ENCODE measurements around the gene C12orf57. TPM values are rescaled to one million over a fixed set of nuclear protein-coding genes. Genes with fewer than 3 reads are reported as not detected.
A peak's percentile ranks its signal among the peaks of the same experiment; 100 is the strongest.

C12orf57 gene
- total RNA-seq, 1 experiment from 2014 or later, result 111 TPM

DNA sequence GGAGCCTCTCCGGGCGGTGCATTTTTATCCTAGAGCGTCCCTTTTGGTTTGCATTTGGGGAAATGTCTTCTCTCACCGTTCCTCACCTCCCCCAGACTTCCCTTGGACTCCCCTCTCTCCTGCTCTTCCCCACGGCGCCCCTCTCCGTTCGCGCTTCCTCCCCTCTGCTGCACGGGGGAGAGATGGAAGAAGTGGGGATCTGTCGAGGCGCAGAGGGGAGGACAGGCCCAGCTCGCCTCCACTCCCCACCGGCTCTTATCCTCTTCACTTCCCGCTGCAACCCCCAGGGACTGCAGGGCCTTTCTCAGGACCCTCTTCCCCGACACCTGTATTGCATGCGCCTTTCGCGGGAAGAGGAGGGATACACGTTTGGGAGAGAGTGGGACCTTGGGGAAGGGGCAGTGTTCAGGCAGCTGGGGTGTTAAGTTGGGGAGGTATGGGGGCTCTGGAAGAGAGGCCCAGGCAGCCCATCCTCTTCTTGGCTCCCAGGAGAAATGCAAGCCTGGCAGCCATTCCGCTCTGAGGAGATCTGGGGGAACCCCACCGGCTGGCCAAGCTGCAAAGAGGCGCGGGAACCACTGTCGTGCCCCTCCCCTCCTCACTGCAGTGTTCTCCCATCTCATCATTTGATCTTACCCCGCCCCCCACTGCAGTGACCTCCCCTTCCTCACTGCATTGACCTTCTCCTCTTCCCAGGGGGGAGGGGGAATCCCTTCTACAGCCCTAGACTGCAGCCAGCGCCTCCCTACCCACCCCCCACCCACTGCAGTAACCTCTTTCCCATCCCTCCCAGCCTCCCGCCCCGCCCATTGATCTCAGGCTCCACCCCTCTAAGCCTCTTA, 28.7 kb upstream of the C12orf57 start:
- Histone ChIP-seq H3K36me3 (ENCODE audit: control insufficient read depth, insufficient read depth, low read length) (peaks cover 1% of the 10 kb centered on the region), H3K4me1 (peaks cover 14% of the 10 kb centered on the region), H3K4me3 (ENCODE audit: low read depth, low read length) (peak overlapping the region; percentile 69), H3K27me3 (replicated peaks; ENCODE audit: control insufficient read depth, insufficient read depth, low read length) (no peaks in the 10 kb centered on the region), H3K9me3 (no peaks in the 10 kb centered on the region)
- BruUV-seq (replicated peaks), result TSS peak; percentile 26
- Mint-ChIP-seq H3K4me3 (ENCODE audit: unreplicated experiment) (peak overlapping the region; percentile 96), H3K27me3 (ENCODE audit: insufficient read depth, unreplicated experiment) (no peaks in the 10 kb centered on the region), H3K27ac (ENCODE audit: unreplicated experiment) (no peak overlapping the region), H3K4me1 (ENCODE audit: low read depth, unreplicated experiment) (peaks cover 9% of the 10 kb centered on the region), H3K9me3 (ENCODE audit: unreplicated experiment) (no peaks in the 10 kb centered on the region), H3K36me3 (ENCODE audit: insufficient read depth, unreplicated experiment) (peaks cover 7% of the 10 kb centered on the region)
- intact Hi-C loops (cut with micrococcal nuclease; ENCODE audit: unreplicated experiment), result loop anchor here (1.0 kb wide), 1 partner anchor 11 kb away; the partner anchor contains the start of gene LRRC23
- DNase-seq, result no peak
- TF ChIP-seq, protein P1, sequence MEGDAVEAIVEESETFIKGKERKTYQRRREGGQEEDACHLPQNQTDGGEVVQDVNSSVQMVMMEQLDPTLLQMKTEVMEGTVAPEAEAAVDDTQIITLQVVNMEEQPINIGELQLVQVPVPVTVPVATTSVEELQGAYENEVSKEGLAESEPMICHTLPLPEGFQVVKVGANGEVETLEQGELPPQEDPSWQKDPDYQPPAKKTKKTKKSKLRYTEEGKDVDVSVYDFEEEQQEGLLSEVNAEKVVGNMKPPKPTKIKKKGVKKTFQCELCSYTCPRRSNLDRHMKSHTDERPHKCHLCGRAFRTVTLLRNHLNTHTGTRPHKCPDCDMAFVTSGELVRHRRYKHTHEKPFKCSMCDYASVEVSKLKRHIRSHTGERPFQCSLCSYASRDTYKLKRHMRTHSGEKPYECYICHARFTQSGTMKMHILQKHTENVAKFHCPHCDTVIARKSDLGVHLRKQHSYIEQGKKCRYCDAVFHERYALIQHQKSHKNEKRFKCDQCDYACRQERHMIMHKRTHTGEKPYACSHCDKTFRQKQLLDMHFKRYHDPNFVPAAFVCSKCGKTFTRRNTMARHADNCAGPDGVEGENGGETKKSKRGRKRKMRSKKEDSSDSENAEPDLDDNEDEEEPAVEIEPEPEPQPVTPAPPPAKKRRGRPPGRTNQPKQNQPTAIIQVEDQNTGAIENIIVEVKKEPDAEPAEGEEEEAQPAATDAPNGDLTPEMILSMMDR (IDR thresholded peaks at IDR 0.05; ENCODE audit: insufficient read depth in 1 of 2, low read depth in 1 of 2, low read length in 1 of 2, severe bottlenecking in 1 of 2, unreplicated experiment in 1 of 2), result no peak
- CTCF ChIA-PET, result interaction anchor here (0.6 to 1.8 kb wide), 5 partner anchors 23 to 194 kb away, joined by 3 to 7 read pairs (median 4); partner anchors contain the start of genes C1RL, C1S and TPI1
- POLR2A ChIA-PET, result interaction anchor here (1.3 kb wide), 1 partner anchor 24 kb away, joined by 4 read pairs; no protein-coding TSS in a partner anchor

DNA sequence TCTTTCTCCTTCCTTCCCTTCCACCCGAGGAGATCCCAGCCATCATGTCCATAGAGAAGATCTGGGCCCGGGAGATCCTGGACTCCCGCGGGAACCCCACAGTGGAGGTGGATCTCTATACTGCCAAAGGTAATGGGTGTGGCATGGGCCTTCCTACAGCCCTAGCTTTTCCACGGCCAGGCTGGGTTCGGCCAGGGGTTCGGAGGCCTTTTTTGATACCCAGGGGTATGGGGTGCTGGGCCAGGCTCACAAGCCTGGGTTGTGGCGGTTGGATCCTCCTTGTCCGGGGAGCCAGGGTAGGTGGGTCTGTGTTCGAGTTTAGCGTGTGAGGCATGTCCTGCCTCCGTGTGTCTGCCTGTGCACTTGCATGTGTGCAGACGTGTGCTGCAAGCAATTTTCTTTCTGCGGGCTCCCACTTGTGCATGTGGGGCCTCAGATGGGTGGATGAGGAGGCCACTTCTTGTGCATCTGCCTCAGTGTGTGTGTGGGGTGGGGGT, 28.0 kb upstream of the C12orf57 start:
- DNase-seq, result no peak
- peaks cover 9% of the 10 kb centered on the region for H3K4me1 Mint-ChIP-seq (ENCODE audit: low read depth, unreplicated experiment)
- peaks cover 7% of the 10 kb centered on the region for H3K36me3 Mint-ChIP-seq (ENCODE audit: insufficient read depth, unreplicated experiment)
- TF ChIP-seq, protein P1 (IDR thresholded peaks at IDR 0.05; ENCODE audit: insufficient read depth in 1 of 2, low read depth in 1 of 2, low read length in 1 of 2, severe bottlenecking in 1 of 2, unreplicated experiment in 1 of 2), result no peak
- no peaks in the 10 kb centered on the region for H3K9me3 Mint-ChIP-seq (ENCODE audit: unreplicated experiment)
- Histone ChIP-seq H3K4me3 (ENCODE audit: low read depth, low read length) (no peak overlapping the region), H3K9me3 (no peaks in the 10 kb centered on the region), H3K4me1 (peaks cover 14% of the 10 kb centered on the region), H3K27me3 (replicated peaks; ENCODE audit: control insufficient read depth, insufficient read depth, low read length) (no peaks in the 10 kb centered on the region), H3K36me3 (ENCODE audit: control insufficient read depth, insufficient read depth, low read length) (peaks cover 1% of the 10 kb centered on the region)
- POLR2A ChIA-PET, result no interaction called here
- no TSS peak for BruUV-seq (replicated peaks)
- no peaks in the 10 kb centered on the region for H3K27me3 Mint-ChIP-seq (ENCODE audit: insufficient read depth, unreplicated experiment)
- H3K27ac Mint-ChIP-seq (ENCODE audit: unreplicated experiment), result no peak overlapping the region
- CTCF ChIA-PET, result interaction anchor here (0.6 kb wide), 2 partner anchors 16 to 705 kb away, joined by 3 to 5 read pairs; no protein-coding TSS in a partner anchor
- H3K4me3 Mint-ChIP-seq (ENCODE audit: unreplicated experiment), result peak overlapping the region; percentile 96
- intact Hi-C loops (cut with micrococcal nuclease; ENCODE audit: unreplicated experiment), result no loop called here

DNA sequence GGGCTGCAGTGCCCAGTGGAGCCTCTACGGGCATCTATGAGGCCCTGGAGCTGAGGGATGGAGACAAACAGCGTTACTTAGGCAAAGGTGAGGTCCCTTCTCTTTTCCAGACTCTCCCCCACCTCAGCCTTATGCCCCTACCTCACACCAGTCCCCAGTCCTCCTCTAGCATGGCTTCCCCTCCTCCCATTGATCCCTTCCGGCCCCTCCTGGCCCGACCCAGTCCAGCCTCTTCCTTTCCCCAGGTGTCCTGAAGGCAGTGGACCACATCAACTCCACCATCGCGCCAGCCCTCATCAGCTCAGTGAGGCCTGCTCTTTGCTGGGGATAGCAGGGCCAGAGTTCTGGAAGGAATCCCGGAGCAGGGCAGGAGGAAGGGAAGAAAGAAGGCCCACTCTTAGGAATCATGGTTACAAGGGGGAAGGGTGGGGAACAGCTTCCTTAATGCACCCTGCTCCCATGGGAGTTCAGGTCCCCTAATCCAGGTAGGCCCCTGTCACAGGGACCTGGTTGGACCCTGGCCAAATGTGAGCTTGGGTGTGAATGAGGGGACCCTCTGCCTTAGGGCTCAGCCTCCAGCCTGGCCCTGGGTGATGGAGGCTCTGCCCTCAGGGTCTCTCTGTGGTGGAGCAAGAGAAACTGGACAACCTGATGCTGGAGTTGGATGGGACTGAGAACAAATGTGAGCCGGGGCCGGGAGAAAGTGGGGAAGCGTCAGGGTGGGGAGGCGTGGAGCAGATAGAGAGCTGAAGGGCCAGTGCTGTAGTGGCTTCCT, 27.2 kb upstream of the C12orf57 start:
- CTCF ChIA-PET, result interaction anchor here (0.6 to 1.7 kb wide), 3 partner anchors 15 to 706 kb away, joined by 3 to 5 read pairs (median 5); no protein-coding TSS in a partner anchor
- peaks cover 9% of the 10 kb centered on the region for H3K4me1 Mint-ChIP-seq (ENCODE audit: low read depth, unreplicated experiment)
- H3K27me3 Mint-ChIP-seq (ENCODE audit: insufficient read depth, unreplicated experiment), result no peaks in the 10 kb centered on the region
- Histone ChIP-seq H3K4me1 (peaks cover 14% of the 10 kb centered on the region), H3K4me3 (ENCODE audit: low read depth, low read length) (no peak overlapping the region), H3K9me3 (no peaks in the 10 kb centered on the region), H3K36me3 (ENCODE audit: control insufficient read depth, insufficient read depth, low read length) (peaks cover 1% of the 10 kb centered on the region), H3K27me3 (replicated peaks; ENCODE audit: control insufficient read depth, insufficient read depth, low read length) (no peaks in the 10 kb centered on the region)
- H3K9me3 Mint-ChIP-seq (ENCODE audit: unreplicated experiment), result no peaks in the 10 kb centered on the region
- POLR2A ChIA-PET, result interaction anchor here (1.3 kb wide), 1 partner anchor 27 kb away, joined by 4 read pairs; the partner anchor contains the start of genes C12orf57 and RNU7-1
- no peak overlapping the region for H3K27ac Mint-ChIP-seq (ENCODE audit: unreplicated experiment)
- intact Hi-C loops (cut with micrococcal nuclease; ENCODE audit: unreplicated experiment), result no loop called here
- TSS peak; percentile 18 for BruUV-seq (replicated peaks)
- TF ChIP-seq, protein P1 (IDR thresholded peaks at IDR 0.05; ENCODE audit: insufficient read depth in 1 of 2, low read depth in 1 of 2, low read length in 1 of 2, severe bottlenecking in 1 of 2, unreplicated experiment in 1 of 2), result no peak
- no peak for DNase-seq
- peaks cover 7% of the 10 kb centered on the region for H3K36me3 Mint-ChIP-seq (ENCODE audit: insufficient read depth, unreplicated experiment)
- H3K4me3 Mint-ChIP-seq (ENCODE audit: unreplicated experiment), result no peak overlapping the region

Data from Caco-2 (cell line).